Effector CD4-positive, alpha-beta T cell (primary cell): Measurements from ENCODE around the gene HSPA8.

Experiments
- DNase-seq: peaks from one replicate; pipeline ENCODE4 v3.0.0-alpha.2; 2020

HSPA8 gene

DNA sequence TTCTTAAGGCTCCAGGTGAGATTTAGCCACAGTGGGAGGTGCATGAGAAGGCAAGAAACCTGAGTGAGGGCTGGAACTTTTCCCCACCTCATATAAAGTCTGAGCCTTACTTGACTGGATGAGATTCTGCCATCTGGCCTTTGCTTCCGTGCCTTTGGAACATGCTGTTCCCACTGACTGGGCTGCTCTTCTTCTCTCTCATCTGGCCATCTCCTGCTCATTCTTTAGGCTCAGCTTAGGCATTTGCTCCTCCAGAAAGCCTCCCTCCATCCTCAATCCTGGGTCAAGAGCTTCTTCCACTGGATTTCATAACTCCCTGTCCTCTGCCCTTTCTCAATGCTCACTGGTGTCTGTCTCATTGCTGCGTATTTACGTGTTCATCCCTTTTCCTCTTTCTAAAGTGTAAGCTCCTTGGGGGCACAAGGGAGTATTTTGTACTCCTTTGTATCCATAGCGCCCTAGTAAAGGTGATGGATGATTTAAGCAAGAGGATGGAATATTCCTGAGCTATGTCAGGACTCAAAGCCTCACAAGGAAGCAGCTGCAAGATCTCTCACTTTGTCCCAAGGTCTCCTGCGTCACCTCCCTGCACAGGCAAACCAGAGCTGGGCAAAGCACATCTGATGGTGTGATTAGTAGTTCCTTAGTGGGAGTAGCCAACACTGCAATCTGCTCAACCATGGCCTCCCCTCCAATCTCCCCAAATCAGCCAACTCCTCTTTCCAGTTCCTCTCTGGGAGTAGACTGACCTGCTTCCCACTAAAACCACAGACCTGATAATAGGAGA lies 15.3 kb downstream of the HSPA8 start:
- no peak for DNase-seq

GRCh38 chr11:123045101-123045500 lies 16.8 kb downstream of the HSPA8 start:
- no peak for DNase-seq

DNA sequence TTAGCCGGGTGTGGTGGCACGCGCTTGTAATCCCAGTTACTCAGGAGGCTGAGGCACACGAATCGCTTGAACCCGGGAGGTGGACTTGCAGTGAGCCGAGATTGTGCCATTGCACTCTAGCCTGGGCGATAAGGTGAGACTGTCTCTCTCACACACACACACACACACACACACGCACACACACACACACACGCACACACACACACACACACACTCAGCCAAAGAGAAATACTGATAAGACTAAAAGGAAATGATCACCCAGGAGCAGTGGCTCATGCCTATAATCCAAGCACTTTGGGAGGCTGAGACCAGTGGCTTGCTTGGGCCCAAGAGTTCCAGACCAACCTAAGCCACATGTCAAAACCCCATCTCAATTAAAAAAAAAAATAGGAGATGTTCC lies 20.8 kb downstream of the HSPA8 start:
- no peak for DNase-seq

DNA sequence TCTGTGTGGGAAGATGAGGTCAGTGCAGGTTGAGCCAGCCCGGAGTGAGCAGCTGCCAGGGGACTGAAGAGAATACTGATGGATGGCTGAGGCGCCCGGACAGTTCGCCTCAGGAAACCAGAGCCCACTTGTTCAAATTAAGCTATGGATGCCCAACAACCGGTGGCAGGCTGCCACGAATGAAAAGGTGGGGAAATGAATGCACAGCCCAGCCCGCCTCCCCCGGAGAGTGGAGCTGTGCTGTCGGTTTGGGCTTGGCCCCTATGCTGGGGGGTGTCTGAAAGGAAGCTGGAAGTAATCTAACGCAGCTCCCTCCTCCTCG lies 21.9 kb downstream of the HSPA8 start:
- DNase-seq: no peak

- DNase-seq: no peak
Observed at GRCh38 chr11:123035831-123036230, 26.1 kb downstream of the HSPA8 start.

GRCh38 chr11:123034597-123034996 lies 27.3 kb downstream of the HSPA8 start:
- no peak for DNase-seq

DNA sequence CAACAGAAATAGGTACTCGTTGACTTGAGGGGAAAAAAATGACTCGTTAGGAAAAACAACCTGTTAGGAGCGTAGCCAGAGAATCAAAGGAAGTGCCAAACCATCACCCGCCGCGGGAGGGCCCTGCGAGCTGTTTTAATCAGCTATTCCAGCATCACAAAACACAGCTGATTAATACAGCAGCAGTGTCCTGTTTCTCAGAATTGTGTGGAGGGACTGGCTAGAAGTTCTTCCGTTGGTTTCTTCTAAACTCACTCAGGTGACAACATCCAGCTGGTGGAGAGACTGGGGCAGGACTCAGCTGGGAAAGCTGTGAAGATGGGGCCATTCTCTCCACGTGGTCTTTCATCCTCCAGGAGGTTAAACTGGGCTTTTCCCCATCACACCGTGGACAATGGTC lies 28.0 kb downstream of the HSPA8 start:
- no peak for DNase-seq

DNA sequence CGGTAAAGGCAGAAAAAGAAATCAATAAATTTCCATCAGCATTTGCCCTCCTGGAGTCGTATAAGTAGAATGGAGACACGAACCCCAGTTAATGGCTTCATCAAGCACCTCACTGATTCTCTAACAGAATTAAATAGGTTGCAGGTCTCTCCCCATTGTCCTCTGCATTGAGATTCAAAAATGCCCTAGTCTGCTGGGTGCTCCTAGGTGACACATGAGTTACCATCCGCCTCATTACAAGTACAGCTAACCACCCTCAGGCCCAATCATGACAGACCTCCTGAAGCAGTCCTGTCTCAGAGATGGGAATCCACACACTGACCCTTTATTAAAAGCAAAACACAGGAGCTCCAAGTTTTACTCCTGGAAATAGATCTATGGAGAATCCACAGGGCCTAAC lies 31.4 kb downstream of the HSPA8 start:
- DNase-seq: no peak

- DNase-seq: no peak
Observed at GRCh38 chr11:123020968-123021367, 41.0 kb downstream of the HSPA8 start.

- no peak for DNase-seq
Observed at GRCh38 chr11:123018702-123019101, 43.2 kb downstream of the HSPA8 start.

DNA sequence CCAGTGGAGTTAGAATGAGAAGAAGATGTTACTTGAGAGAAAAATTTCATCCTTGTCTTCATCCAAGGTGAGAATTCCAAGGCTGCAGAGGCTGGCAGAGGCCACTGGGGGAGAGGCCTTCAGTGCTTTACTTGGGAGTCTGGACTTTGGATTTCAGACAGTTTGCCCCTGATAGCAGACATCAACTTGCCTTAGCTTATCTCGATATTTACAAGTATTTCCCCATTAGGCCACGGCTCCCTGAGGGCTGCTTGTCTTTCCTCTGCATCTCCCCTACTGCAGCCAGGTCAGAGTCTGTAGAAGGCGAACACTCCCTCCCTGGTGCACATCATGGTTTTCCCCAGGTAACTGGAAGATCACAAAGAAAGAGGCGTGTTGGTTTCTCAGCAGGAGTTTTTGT lies 50.4 kb downstream of the HSPA8 start:
- no peak for DNase-seq
